LNCaP clone FGC (cell line): ENCODE results near the gene S100PBP.

ENCODE experiments used
- DNase-seq: peaks from one replicate; pipeline ENCODE4 v3.0.0-alpha.2; 2011; ENCODE audit warnings: low read depth
- H3K4me3 ChIP-seq: 2 replicates; pipeline ENCODE4 v1.5.1; 2011; ENCODE audit warnings: mild to moderate bottlenecking, low read depth, low read length, control low read depth
- CTCF ChIP-seq: IDR thresholded peaks from 2 replicates; pipeline ENCODE4 v1.5.1; 2012; ENCODE audit warnings: mild to moderate bottlenecking; ENCODE audit not compliant: control insufficient read depth, insufficient read depth; ENCODE audit errors: extremely low read depth

S100PBP gene

GRCh38 chr1:32772281-32773017 is 45.0 kb upstream of the S100PBP start:
- no peak for TF ChIP-seq CTCF
- DNase-seq: no peak
- no peak overlapping the region for H3K4me3 ChIP-seq

- no peak overlapping the region for H3K4me3 ChIP-seq
- TF ChIP-seq CTCF: peak; percentile 89
- no peak for DNase-seq
Measured at GRCh38 chr1:32773018-32773763, 44.3 kb upstream of the S100PBP start.

GRCh38 chr1:32773764-32774463 is 43.5 kb upstream of the S100PBP start:
- H3K4me3 ChIP-seq: no peak overlapping the region
- no peak for DNase-seq
- no peak for TF ChIP-seq CTCF

- no peak for DNase-seq
- no peak overlapping the region for H3K4me3 ChIP-seq
- no peak for TF ChIP-seq CTCF
Measured at GRCh38 chr1:32774464-32774808, 43.0 kb upstream of the S100PBP start.

DNA sequence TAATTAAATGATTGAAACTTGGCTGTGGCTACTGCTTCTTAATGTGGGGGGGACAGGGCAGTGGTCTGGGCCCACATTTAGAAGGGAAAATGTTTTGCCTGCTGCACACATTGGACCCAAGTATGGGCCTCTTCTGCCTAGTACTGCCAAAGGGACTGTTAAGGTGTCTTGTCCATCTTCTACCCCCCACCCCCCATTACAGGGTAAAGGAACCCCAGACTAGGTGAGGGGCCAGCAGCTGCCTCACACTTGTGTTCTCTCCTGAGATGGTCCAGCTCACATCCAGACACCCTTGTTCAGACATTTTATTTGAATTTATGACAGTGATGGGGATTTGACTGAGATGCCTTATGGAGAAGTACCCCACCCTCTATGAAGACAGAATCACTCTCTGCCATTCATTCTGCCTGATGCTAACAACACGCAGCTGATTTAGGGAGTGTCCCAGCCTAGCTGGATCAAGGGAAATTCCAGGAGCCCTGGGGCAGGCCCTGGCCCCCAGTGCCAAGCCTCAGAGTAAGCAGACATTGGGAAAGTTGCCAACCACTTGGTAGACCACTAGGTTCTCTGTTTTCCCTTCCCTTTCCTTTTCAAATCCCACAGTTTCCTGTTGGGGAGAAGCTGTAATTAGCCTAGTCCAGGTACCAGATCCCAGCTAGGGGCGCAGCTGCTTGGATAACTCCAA is 42.4 kb upstream of the S100PBP start:
- DNase-seq: no peak
- no peak for TF ChIP-seq CTCF
- no peak overlapping the region for H3K4me3 ChIP-seq

GRCh38 chr1:32775640-32776337 is 41.7 kb upstream of the S100PBP start:
- no peak overlapping the region for H3K4me3 ChIP-seq
- no peak for DNase-seq
- TF ChIP-seq CTCF: no peak
